ENCODE data around the gene SSTR5. TPM values are rescaled to one million over a fixed set of nuclear protein-coding genes. Genes with fewer than 3 reads are reported as not detected.
"Not testable (repeated sequence)": the region's sequence is repeated elsewhere in the genome, so short reads cannot be mapped to it uniquely, and the experiment has no call there.

The SSTR5 gene
- total RNA-seq, 1 donor from 2014 or later, result 0.47 TPM

DNA sequence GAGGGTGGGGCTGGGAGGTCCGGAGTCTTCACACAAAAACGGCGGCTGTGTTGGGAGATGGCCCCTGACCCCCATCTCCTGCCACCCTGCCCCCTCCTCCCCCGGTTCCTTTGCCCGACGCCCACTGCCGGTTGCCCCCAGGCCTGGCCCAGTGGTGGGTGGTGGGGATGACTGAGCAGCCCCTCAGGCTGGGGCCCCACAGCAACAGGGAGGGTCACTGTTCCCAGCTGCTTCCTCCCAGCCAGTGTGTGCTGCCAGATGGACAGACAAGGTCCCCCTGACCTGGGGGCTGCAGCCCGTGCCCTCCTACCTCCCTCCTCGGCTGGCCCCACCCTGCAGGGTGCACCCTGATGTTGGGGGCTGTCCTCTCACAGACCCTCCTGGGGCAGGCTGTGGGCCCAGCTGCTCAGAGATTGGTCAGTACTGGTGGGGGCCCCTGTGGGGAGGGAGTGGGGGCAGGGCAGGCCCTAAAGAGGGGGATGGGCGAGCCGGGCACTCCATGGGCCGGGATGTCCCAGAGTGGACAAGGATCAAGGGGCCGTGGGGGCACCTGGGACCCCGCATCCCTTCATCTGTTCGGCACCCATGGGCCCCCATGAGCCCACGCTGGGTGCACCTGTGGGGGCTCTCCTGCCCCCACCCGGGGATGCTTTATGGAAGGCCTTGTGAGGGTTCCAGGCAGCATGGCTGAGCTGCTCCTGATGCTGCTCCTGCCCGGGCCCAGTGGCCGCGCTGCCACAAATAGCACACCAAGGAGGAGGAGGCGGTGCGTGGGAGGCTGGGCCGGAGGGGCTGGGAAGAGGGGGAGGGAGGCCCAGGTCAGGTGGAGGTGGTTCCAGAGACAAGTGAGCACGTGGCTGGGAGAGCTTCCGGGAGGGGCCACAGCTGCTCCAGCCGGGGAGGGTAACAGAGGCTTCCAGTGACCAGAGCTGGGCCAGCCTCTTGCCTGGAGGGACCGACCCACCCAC is 18.4 kb downstream of the SSTR5 start:
- no peak for DNase-seq (ENCODE audit: low spot score)

DNA sequence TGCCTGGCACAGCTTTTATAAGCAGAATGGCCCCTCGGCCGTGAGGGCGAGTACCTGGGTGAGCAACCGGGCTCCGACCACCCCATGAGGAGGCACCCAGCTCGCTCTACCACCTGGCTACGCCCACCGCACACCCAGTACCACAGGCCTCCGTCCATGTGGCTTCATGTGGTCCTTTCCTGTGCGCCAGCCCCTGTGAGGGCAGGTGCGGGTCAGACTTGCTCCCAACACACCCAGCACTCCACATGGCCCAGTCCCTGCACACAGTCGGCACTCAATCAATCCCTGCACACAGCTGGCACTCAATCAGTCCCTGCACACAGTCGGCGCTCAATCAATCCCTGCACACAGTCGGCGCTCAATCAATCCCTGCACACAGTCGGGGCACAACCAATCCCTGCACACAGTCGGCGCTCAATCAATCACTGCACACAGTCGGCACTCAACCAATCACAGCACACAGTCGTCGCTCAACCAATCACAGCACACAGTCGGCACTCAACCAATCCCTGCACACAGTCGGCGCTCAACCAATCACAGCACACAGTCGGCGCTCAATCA is 19.5 kb downstream of the SSTR5 start:
- no peak for DNase-seq (ENCODE audit: low spot score)

DNA sequence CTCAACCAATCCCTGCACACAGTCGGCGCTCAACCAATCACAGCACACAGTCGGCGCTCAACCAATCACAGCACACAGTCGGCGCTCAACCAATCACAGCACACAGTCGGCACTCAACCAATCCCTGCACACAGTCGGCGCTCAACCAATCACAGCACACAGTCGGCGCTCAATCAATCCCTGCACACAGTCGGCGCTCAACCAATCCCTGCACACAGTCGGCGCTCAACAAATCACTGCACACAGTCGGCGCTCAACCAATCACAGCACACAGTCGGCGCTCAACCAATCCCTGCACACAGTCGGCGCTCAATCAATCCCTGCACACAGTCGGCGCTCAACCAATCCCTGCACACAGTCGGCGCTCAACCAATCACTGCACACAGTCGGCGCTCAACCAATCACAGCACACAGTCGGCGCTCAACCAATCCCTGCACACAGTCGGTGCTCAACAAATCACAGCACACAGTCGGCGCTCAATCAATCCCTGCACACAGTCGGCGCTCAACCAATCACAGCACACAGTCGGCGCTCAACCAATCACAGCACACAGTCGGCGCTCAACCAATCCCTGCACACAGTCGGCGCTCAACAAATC is 20.2 kb downstream of the SSTR5 start:
- DNase-seq (ENCODE audit: low spot score), result not testable (repeated sequence)

DNA sequence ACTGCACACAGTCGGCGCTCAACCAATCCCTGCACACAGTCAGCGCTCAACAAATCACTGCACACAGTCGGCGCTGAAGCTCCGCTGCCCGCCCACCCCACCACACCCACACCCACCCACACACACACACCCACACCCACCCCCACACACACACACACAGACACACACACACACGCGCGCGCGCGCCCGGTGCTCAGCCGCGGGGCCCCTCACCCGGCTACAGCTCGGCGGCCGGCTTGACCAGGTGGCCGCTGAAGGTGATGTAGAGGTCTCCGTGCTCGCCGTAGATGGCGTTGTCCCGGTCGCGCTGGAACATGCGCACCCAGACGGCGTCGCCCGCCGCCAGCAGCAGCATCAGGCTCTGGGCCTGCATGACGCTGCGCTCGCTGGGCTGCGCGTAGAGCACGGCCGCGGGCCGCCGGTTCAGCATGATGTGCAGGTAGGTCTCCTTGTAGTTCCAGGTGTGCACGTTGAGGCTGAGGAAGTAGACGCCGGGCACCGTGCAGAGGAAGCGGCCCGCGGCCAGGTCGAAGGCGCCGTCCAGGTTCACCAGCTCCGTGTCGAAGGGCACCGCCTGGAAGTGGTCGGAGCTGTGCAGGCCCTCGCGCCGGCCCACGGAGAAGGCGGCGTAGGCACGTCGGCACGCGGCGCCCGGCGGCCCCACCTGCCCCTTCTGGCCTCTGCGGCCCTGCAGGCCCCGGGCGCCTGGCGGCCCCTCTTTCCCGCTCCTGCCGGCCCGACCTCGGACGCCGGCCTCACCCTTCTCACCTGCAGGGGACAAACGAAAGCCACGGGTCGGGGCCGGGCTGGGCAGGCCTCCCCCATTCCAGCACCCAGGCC is 21.0 kb downstream of the SSTR5 start:
- DNase-seq (ENCODE audit: low spot score), result no peak

DNA sequence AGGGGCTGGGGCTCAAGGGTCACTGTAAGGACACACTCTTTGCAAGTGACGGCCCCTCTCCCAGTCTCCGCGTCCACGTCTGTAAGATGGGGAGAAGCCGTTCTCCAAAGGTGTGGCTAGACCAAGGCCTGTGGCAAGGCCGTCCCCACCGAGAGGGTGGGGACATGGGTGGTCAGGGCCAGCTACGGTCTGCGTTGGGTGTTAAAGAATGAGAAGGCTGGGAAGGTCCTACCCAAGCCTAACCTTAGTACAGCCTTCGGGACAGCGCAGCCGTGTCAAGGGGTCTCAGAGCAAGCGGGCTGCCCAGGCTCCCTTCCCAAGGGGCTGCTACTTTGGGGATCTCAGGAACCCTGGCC is 21.6 kb downstream of the SSTR5 start:
- no peak for DNase-seq (ENCODE audit: low spot score)

DNA sequence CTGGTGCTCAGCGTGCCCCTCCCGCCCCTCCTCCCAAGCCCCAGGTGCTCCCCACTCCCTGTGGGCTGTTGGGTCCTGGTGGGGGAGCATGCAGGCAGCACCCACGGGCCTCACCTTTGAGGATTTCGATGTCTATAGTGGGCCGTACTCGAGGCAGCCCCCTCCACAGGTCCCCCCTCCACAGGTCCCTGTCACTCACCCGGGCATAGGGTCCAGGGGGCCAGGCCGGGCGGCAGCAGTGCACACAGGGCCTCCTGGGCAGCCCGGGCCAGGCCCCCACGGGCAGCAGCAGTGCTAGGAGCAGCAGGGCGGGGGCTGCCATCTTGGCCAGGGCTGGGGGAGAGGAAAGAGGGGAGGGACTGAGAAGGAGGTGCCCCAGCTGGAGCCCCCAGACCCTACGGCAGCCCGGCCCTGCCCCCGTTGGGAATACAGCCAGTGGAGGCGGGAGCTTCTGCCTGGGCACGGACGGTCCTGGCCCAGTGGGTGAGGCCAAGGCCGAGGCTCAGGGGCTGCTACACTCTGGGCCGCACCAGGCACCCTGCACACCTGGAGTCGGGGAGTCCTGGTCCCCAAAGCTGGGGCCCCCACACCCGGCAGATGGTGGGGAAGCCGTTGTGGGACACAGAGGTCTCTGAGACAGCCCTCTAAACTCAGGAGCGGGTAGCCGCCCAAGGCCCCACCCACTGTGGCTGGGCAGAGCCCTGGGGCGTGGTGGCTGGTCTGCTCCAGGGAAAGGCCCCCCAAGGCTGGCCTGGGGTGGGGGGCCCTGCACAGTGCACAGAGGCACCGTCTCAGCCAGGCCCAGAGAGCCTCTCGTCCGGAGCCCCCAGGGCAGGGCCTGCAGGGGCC is 22.3 kb downstream of the SSTR5 start:
- no peak for DNase-seq (ENCODE audit: low spot score)

DNA sequence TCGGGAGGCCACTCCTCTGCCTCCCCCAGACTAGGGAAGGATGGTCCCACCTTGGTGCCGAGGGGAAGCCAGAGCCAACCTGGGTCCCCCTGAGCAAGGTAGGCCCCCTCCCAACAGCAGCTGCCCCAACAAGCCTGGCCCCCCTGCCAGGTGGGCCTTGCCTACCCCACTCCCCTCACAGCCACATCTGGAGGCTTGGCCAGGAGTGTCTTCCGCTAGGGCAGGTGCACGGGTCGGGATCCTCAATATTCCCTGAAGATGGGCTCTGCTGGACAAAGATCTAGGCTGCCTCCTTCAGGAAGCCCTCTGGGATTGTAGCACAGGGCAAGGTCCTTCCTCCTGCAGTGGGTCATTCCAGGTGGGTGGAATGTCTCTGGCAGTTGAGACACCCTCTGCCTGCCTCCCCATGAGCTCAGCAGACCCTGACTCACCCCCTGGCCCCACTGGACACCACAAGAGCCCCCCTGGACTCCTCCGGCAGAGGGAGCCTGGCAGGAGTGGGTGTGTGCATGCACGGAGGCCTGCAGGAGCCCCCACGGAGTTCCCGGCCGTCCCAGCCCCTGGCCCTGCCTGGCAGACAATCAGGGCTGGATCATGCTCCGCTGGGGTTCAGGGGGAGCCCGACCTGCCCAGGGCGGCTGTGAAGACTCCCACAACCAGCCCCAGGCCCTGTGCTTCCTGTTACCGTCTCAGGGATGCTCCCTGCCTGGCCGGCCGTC is 23.1 kb downstream of the SSTR5 start:
- no peak for DNase-seq (ENCODE audit: low spot score)

DNA sequence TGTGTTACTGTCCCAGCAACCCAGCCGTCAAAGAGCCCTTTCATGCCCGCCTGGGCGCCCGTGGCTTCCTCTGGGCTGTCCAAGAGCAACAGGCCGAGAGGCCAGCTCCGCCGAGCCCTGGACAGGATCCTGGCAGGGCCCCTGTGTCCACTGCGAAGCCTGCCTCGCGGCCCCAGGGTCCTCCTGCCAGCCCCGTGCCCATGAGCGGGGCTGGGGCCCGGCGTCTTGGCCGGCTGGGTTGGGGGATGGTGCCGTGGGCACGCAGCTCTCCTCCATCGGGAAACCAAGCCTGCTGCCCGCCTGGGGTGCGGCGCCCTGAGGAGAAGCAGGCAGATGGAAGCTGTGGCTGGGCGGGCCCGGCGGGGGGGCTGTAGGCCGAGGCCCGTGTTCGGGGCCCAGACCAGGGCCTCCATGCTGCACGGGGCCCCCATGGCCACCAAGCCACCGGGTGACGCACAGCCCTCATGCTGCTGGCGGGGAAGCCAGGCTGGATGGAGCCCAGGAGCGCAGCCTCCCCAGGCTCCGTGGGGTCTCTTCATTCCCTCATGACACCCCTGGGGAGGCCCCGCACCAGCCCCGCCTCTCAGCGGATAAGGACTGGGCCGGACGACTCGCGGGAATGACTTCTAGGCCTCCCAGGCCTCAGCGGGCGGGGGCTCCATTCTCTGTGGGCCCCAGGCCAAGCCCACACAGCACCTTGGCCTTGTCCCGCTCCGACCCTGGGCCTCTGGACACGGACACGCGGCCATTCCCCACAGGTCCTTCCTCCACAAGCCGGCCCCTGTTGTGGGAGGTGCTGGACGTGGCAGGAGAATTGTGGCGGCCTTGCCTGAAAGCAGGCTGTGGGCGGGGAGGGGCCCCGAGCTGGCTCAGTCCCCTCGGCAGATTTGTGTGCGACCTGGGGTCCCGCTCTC is 23.9 kb downstream of the SSTR5 start, which contains the start of gene C1QTNF8:
C1QTNF8 (minus strand) TSS at position 76 of the 914 bp plus-strand sequence. CDS start 1,322 bp downstream, outside the sequence.
- no peak for DNase-seq (ENCODE audit: low spot score)

DNA sequence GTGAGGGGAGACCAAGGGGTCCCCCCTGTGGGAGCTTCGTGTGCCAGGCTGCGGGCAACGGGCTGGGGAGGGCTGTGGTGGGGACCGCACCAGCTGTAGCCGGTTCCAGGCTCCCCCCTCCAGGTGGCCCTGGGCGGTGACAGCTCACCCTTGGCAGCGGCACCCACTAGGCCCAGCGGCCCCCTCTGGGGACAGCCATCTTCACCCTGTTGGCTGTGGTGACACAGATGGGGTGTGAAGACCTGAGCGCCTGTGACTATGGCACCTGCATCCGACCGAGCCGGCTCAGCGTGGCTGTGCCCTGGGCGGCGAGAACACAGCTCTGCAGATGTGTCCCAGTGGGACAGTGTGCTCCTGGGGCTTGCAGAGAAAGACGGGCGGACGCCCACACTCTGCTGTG is 24.6 kb downstream of the SSTR5 start:
- DNase-seq (ENCODE audit: low spot score), result no peak

DNA sequence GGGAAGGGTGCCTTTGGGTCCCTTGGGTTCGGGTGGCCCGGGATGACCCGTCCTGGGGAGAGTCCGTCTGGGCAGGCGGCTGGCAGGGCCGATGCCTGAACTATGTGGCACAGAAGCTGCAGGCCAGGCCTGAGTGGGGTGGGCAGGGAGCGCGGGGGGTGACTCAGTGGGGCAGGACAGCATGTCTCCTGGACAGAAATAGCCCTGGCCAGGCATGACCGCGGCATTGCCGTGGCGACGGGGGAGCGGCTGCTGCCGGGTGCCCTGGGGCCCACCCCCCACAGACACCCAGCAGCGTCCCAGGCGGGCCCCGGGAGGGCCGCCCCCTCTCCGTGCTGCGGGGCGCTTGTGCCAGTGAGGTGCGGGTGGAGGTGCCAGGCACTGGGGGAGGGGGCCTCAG is 25.3 kb downstream of the SSTR5 start:
- DNase-seq (ENCODE audit: low spot score), result no peak

DNA sequence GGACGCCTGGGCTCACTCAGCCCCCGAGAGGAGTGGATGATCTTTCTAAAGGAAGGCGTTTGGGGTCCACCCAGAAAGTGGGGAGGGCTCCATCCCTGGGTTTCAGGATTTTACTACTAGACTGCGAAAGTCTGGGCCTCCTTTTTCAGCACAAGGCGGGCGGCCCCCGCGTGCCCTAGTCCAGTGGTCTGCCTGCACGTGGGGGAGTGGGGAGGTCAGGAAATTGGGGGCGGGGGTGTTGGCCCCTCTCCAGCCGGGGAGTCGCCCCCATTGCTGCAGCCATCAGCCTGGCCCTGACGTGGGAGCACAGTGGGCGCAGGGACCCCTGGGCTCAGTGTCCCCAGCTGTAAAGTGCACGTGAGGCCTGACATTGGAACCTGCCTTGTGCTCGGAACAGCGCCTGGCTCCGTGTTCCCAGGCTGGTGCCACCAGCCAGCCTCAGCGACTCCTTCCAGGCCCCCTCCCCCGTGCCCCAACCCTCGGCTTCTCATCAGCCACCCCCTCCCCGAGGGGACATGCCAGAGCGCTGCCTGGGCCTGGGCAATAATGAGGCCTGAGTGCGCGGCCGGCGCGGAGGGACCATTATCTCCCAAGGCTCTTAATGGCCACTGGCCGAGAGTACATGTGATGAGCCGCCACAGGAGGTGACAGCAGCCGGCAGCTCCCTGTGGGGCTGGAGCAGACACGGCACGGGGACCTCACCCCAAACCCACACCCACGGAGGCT is 25.9 kb downstream of the SSTR5 start:
- no peak for DNase-seq (ENCODE audit: low spot score)

DNA sequence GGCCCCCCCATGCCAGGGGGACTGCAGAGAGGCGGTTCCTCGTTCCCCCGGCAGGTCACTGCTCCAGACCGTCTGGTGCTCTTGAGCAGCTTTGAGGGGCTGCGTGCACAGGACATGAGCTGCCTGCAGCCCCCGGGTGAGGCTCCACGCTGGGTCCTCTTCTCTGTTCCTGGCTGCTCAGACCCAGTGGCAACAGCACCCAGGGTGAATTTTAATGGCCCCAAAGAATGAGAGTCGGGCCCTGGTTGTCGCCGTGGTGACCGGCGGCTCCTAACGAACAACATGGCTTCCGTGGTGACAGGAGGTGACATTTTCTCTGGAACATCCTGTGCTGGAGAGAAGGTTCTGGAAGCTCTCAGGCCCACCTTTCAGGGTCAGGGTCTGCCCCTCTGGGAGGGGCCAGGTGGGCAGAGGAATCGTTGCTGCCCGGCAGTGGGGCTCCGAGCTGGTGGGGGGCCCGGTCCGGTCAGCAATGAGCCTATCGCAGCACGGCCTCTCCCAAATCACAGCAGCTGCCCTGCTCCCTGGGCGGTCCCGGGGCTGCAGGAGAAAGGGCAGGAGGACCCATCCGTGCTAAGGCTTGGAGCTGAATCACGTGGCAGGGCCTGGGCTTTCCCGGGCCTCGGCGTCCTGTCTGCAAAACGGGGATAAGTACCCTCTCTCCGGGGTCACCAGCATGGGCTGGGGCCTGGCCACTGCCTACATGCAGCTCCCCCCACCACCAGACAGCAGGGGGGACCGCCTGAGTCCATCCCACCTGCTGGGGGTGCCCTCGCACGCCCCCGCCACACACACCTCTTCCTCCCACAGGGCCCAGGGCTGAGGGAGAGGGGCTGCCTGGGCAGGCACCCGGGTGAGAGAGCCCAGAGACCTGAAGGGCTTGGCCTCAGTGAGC is 26.9 kb downstream of the SSTR5 start:
- no peak for DNase-seq (ENCODE audit: low spot score)

DNA sequence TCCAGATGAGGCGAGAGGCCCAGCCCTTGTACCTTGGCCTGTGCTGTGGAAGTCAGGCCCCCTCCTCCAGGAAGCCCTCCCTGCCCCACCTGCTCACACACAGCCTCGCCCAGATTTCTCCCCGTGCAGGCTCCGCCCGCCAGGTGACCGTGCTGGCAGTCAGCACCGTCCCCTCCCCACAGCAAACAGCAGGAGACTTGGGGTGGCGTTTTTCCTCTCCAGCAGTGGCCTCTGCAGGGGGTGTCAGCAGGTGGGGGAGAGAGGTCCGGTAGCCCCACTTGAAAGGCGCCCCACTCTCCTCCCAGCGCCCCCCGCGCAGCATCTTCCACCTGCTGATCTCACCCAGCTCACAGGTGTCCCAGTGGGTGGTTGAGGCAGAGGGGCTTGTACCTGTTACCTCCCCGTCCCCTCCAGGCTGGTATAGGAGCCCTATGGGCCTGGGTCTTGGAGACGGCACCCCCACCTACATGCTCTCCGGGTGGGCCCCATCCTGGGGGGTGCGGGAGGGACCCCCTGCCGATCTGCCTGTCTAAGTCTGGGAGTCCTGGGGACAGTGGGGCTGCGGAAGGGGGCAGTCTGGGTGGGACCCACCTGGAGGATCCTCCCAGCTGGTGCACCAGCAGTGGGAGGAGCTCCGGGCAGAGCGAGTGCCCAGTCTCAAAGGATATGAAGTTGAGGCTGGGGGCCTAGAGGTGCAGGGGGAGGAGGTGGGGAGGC is 27.7 kb downstream of the SSTR5 start:
- DNase-seq (ENCODE audit: low spot score), result no peak

DNA sequence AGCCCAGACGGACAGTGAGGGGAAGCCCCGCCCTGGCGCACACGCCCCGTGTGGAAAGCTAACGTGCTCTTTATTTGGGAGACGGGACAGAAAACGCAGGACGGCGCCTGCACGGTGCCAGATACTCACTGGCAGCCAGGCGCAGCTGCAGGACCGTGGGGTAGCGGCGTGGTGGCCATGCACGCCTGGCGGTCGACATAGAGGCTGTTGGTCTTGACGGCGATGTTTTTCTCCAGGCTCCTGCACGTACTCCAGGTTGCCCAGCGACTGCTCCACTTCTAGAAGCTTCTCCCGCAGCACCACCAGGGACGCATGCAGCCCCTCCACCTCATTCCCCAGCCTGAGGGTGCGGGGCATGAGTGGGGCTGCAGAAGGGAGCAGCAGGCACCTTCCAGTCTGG is 28.6 kb downstream of the SSTR5 start:
- no peak for DNase-seq (ENCODE audit: low spot score)

DNA sequence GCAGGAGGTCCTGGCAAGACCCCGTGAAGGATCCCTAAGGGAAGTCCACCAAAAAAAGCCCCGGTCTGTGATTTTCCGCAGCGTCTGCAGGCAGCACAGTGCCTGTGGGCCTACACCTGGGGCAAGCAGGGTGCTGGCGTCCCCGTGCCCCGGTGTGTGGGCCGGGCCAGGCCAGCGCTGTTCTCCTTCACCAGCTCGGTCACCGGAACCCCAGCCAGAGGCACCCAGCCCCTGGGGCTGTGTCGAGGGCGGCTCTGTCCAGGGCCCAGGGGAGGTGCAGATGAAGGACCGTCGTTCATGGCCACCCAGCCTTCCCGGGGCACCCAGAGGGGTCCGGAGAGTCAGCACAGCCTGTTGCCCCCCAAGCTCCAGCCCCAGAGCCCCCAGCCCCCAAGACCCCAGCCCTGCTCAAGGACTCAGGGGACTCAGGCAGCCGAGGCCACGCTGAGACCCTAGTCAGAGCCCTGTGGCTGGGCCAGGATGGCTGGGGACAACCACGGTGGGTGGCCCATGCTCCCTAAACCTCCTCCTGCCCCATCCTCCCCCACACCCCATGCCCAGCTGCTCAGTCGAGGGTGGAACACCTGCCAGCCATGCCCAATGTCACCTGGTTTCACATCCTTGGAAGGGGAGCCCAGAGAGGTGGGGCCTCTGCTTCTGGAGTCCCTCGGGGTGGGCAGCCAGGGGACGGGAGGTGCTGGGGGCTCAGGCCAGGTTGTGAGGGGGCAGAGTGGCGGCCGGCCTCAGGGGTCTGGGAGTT is 29.2 kb downstream of the SSTR5 start:
- DNase-seq (ENCODE audit: low spot score), result no peak

DNA sequence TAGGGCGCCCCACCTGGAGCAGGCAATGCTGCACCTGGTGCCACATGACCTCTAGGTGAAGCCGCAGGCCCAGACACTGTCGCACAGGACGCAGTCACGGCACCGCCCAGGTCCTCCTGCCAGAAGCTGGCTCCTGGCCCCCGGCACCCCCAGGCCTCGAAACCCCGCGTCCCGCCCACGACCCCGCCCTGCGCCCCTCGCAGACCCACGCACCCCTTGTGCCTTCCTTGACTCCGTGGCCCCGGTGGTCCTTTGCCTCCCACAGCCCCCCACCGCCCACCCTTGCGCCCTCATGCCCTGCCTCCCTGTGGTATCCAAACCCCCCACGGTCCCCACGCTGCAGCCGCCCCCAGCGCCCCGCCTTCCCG is 29.8 kb downstream of the SSTR5 start:
- no peak for DNase-seq (ENCODE audit: low spot score)
